Astrocyte (in vitro differentiated cells and primary cell): ENCODE results near the gene PBX3. TPM values are rescaled to one million over a fixed set of nuclear protein-coding genes. Genes with fewer than 3 reads are reported as not detected.
A peak's percentile ranks its signal among the peaks of the same experiment; 100 is the strongest.

Source experiments
- DNase-seq: peaks from one replicate; pipeline ENCODE4 v3.0.0-alpha.2; 2010; ENCODE audit warnings: low read depth
- FAIRE-seq: peaks from 2 replicates; lab custom pipeline; 2011; peaks lifted over from hg19 to GRCh38; lab: Jason Lieb, UNC
- H2AFZ ChIP-seq: 2 replicates; pipeline ENCODE4 v1.6.0; 2012; ENCODE audit warnings: low read depth, low read length, inconsistent platforms
- H3K27ac ChIP-seq: 2 replicates; pipeline ENCODE4 v1.5.1; 2011; ENCODE audit warnings: low read depth, low read length, inconsistent platforms
- H3K27me3 ChIP-seq: 2 replicates; pipeline ENCODE4 v1.6.0; 2011; ENCODE audit warnings: low read length, inconsistent platforms; ENCODE audit not compliant: insufficient read depth
- H3K36me3 ChIP-seq: 2 replicates; pipeline ENCODE4 v1.5.1; 2011; ENCODE audit warnings: low read length, inconsistent platforms; ENCODE audit not compliant: insufficient read depth
- H3K4me1 ChIP-seq: 2 replicates; pipeline ENCODE4 v1.5.1; 2011; ENCODE audit warnings: low read length, inconsistent platforms; ENCODE audit not compliant: insufficient read depth
- H3K4me2 ChIP-seq: 2 replicates; pipeline ENCODE4 v1.6.0; 2012; ENCODE audit warnings: low read length, inconsistent platforms
- H3K4me3 ChIP-seq: 2 replicates; pipeline ENCODE4 v1.5.1; 2011; ENCODE audit warnings: low read depth, mild to moderate bottlenecking, low read length, inconsistent platforms; ENCODE audit not compliant: insufficient read depth
- H3K79me2 ChIP-seq: 2 replicates; pipeline ENCODE4 v1.6.0; 2012; ENCODE audit warnings: mild to moderate bottlenecking, low read length, inconsistent platforms; ENCODE audit not compliant: insufficient read depth
- H3K9ac ChIP-seq: 2 replicates; pipeline ENCODE4 v1.6.0; 2012; ENCODE audit warnings: mild to moderate bottlenecking, low read length, inconsistent platforms
- H3K9me3 ChIP-seq: 2 replicates; pipeline ENCODE4 v1.5.1; 2012; ENCODE audit warnings: low read depth, mild to moderate bottlenecking, low read length, inconsistent platforms; ENCODE audit not compliant: insufficient read depth
- H4K20me1 ChIP-seq: 2 replicates; pipeline ENCODE4 v1.6.0; 2012; ENCODE audit warnings: low read length, inconsistent platforms; ENCODE audit not compliant: insufficient read depth
- H3K27ac Mint-ChIP-seq: one replicate; pipeline ENCODE4 v1.8.0; 2021; ENCODE audit warnings: mild to moderate bottlenecking, mixed read lengths; ENCODE audit not compliant: unreplicated experiment
- H3K27me3 Mint-ChIP-seq: one replicate; pipeline ENCODE4 v1.8.0; 2021; ENCODE audit warnings: low read depth, mixed read lengths; ENCODE audit not compliant: unreplicated experiment
- H3K36me3 Mint-ChIP-seq: one replicate; pipeline ENCODE4 v1.8.0; 2021; ENCODE audit warnings: low read depth, mixed read lengths; ENCODE audit not compliant: unreplicated experiment
- H3K4me1 Mint-ChIP-seq: one replicate; pipeline ENCODE4 v1.8.0; 2021; ENCODE audit warnings: low read depth, mixed read lengths; ENCODE audit not compliant: unreplicated experiment
- H3K4me3 Mint-ChIP-seq: one replicate; pipeline ENCODE4 v1.8.0; 2021; ENCODE audit warnings: mild to moderate bottlenecking, moderate library complexity, mixed read lengths; ENCODE audit not compliant: unreplicated experiment
- H3K9me3 Mint-ChIP-seq: one replicate; pipeline ENCODE4 v1.8.0; 2021; ENCODE audit warnings: mild to moderate bottlenecking, mixed read lengths; ENCODE audit not compliant: unreplicated experiment
- EZH2 ChIP-seq: IDR thresholded peaks from 2 replicates; pipeline ENCODE4 v1.6.1; 2012; ENCODE audit warnings: mild to moderate bottlenecking, low read length, inconsistent platforms; ENCODE audit not compliant: insufficient read depth
- total RNA-seq: library from RNA; stranded (reverse); gene quantifications from 2 replicates; pipeline ENCODE4 v1.2.1, GENCODE V29; 2021
- TF ChIP-seq, protein P1 (sequence below): IDR thresholded peaks from 2 replicates; pipeline ENCODE4 v1.5.1; 2011; ENCODE audit warnings: low read depth, mild to moderate bottlenecking, inconsistent platforms, low read length, moderate library complexity; ENCODE audit not compliant: insufficient read depth

Gene PBX3
- total RNA-seq, 1 donor from 2014 or later: 51.2 TPM

DNA sequence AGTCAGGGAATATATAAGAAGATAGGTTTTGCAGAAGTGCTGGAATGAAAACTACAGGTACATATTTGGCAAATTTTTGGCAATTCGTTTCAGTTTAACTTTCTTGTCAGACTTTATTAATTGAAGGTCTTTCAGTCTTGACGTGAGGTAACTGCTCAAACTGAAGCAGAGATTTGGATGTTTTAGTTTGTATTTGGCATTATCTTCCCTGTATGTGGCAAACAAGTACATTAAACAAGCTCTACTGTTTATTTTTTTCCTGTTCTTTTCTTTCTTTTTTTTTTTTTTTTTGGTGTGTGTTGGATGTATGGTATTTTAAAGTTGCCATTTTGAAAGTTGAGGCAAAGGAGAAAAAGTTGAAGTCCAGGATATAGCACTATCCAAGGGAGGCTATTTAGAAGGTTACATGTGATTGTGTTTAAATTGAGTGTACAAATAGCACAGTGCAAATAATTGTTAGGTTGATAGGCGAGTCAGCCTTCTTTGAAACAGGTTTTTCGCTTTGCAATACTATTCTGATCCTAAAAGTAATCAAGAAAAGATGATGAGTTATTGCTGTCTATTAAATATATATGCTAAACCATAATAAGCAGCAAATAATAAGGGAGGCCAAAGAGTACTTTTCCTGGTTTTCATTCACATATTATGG lies 2.2 kb downstream of the PBX3 start:
- peaks cover 25% of the 10 kb centered on the region for H3K4me1 ChIP-seq
- H3K27me3 ChIP-seq: no peaks in the 10 kb centered on the region
- peaks cover 7% of the 10 kb centered on the region for H3K36me3 ChIP-seq
- peaks cover 30% of the 10 kb centered on the region for H3K4me1 Mint-ChIP-seq
- H3K4me3 ChIP-seq: peak overlapping the region; percentile 72
- no peak overlapping the region for H3K27ac ChIP-seq
- H3K9me3 ChIP-seq: no peaks in the 10 kb centered on the region
- no peak overlapping the region for H2AFZ ChIP-seq
- peak overlapping the region; percentile 81 for H3K9ac ChIP-seq
- DNase-seq (no peak), FAIRE-seq (no peak)
- peaks cover 8% of the 10 kb centered on the region for H4K20me1 ChIP-seq
- TF ChIP-seq, protein P1, sequence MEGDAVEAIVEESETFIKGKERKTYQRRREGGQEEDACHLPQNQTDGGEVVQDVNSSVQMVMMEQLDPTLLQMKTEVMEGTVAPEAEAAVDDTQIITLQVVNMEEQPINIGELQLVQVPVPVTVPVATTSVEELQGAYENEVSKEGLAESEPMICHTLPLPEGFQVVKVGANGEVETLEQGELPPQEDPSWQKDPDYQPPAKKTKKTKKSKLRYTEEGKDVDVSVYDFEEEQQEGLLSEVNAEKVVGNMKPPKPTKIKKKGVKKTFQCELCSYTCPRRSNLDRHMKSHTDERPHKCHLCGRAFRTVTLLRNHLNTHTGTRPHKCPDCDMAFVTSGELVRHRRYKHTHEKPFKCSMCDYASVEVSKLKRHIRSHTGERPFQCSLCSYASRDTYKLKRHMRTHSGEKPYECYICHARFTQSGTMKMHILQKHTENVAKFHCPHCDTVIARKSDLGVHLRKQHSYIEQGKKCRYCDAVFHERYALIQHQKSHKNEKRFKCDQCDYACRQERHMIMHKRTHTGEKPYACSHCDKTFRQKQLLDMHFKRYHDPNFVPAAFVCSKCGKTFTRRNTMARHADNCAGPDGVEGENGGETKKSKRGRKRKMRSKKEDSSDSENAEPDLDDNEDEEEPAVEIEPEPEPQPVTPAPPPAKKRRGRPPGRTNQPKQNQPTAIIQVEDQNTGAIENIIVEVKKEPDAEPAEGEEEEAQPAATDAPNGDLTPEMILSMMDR: no peak
- TF ChIP-seq EZH2: no peak
- peak overlapping the region; percentile 41 for H3K27ac Mint-ChIP-seq
- peak overlapping the region; percentile 93 for H3K4me2 ChIP-seq
- H3K4me3 Mint-ChIP-seq: peak overlapping the region; percentile 89
- peaks cover 71% of the 10 kb centered on the region for H3K79me2 ChIP-seq
- no peaks in the 10 kb centered on the region for H3K9me3 Mint-ChIP-seq
- H3K27me3 Mint-ChIP-seq: no peaks in the 10 kb centered on the region
- no peaks in the 10 kb centered on the region for H3K36me3 Mint-ChIP-seq

DNA sequence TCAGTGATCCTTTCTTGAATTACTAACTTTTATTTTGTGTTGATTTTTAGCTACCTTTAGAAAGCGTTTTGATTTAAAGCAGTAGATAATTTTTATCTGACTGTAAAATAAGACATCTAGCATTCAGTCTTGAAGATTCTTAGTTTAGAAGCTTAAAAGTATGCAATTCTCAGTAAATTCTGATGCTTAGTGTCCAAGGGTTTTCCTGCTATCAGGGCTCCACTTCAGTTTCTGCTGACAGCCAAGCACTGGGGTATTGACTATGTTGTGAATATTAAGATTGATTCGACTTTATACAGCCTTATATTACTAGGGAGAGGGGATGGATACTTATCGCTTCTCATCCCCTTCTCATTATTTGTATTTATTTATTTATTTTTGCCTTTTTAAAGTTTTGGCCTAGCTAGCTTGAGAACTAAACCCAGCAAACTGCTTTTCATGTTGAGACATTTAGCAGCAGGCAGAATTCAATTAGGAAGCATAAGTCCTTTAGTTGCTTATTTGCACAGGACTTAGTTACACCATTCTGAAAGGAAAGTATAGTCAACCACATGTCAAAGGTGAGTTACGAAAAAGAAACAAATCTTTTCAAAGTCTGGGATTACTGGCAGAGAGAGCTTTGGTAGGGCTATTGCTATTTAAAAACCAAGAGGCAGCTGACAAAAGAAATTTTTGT lies 2.9 kb downstream of the PBX3 start:
- Histone ChIP-seq H3K4me1 (peaks cover 20% of the 10 kb centered on the region), H3K27me3 (no peaks in the 10 kb centered on the region), H3K36me3 (peaks cover 7% of the 10 kb centered on the region), H3K79me2 (peaks cover 77% of the 10 kb centered on the region), H3K4me2 (peak overlapping the region; percentile 93), H3K27ac (peak overlapping the region; percentile 29), H3K4me3 (peak overlapping the region; percentile 72), H3K9ac (peak overlapping the region; percentile 81), H3K9me3 (no peaks in the 10 kb centered on the region), H4K20me1 (peaks cover 8% of the 10 kb centered on the region), H2AFZ (no peak overlapping the region)
- Mint-ChIP-seq H3K27ac (no peak overlapping the region), H3K9me3 (no peaks in the 10 kb centered on the region), H3K4me3 (peak overlapping the region; percentile 89), H3K4me1 (peaks cover 27% of the 10 kb centered on the region), H3K27me3 (no peaks in the 10 kb centered on the region), H3K36me3 (no peaks in the 10 kb centered on the region)
- TF ChIP-seq, protein P1: no peak
- no peak for TF ChIP-seq EZH2
- no peak for FAIRE-seq
- no peak for DNase-seq

DNA sequence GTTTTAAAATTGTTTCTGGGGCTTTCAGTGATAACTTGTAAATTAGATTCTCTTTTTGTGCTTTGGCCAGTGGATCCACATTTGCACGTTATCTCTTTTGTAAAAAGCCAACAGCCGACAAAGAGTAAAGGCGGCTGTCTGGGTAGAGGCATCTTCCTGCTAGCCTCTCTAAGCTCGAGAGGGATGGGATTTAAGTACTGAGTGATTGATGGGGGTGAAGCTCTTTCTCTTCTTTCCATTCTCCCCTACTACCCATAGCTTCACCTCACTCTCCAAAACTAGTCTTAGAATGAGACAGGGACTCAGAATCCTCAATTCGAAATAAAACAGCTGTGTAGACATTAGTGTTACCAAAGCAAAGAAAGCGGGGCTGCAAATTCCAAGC lies 3.4 kb downstream of the PBX3 start:
- TF ChIP-seq, protein P1: no peak
- TF ChIP-seq EZH2: no peak
- H3K36me3 Mint-ChIP-seq: no peaks in the 10 kb centered on the region
- H2AFZ ChIP-seq: no peak overlapping the region
- peak overlapping the region; percentile 72 for H3K4me3 ChIP-seq
- FAIRE-seq: no peak
- H3K79me2 ChIP-seq: peaks cover 83% of the 10 kb centered on the region
- peak overlapping the region; percentile 93 for H3K4me2 ChIP-seq
- H3K9me3 ChIP-seq: no peaks in the 10 kb centered on the region
- no peaks in the 10 kb centered on the region for H3K9me3 Mint-ChIP-seq
- H3K27ac Mint-ChIP-seq: peak overlapping the region; percentile 22
- peak overlapping the region; percentile 81 for H3K9ac ChIP-seq
- H3K27me3 Mint-ChIP-seq: no peaks in the 10 kb centered on the region
- peak overlapping the region; percentile 29 for H3K27ac ChIP-seq
- H3K4me3 Mint-ChIP-seq: peak overlapping the region; percentile 89
- peaks cover 12% of the 10 kb centered on the region for H4K20me1 ChIP-seq
- H3K27me3 ChIP-seq: no peaks in the 10 kb centered on the region
- H3K4me1 ChIP-seq: peaks cover 14% of the 10 kb centered on the region
- no peak for DNase-seq
- H3K4me1 Mint-ChIP-seq: peaks cover 22% of the 10 kb centered on the region
- H3K36me3 ChIP-seq: peaks cover 7% of the 10 kb centered on the region
